ENCODE data around the gene RBM28.

- TF ChIP-seq CTCF (IDR thresholded peaks at IDR 0.05 in 8 of 11, conservative IDR thresholded peaks at IDR 0.05 in 3 of 11): no peak
- no peak for TF ChIP-seq POLR2AphosphoS5 (IDR thresholded peaks at IDR 0.05)
Measured at GRCh38 chr7:128309976-128310375, 33.7 kb downstream of the RBM28 start.
